ENCODE data around the gene VNN1.
"Not testable (repeated sequence)": the region's sequence is repeated elsewhere in the genome, so short reads cannot be mapped to it uniquely, and the experiment has no call there.

VNN1 gene

DNA sequence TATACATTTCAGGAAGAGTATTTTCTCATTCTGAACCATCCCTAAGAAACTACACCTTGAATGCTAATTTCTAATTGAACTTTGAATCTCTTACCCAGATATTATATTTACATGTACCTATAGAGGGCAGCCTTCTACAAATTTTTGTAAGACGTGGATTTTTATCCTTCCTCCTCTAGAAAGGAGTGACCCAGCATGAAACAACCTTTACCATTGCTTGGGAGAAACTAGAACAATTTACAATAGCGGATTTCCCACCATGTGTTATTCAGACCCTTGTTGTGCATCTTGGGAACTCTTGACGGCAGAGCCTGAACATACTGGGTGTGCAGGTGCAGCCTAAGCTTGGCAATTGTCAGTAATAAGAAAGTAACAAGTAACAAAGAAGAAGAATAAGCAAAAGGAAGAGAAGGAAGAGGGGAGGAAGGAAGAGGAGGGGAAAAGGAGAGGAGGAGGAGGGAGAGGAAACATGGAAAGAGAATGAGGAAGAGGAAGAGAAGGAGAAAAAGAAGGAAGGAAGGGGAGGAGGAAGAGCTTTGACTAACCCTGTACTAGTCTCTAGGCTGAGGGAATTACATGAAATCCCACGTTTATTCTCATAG is 44.1 kb downstream of the VNN1 start:
- peak; percentile 38 for DNase-seq

DNA sequence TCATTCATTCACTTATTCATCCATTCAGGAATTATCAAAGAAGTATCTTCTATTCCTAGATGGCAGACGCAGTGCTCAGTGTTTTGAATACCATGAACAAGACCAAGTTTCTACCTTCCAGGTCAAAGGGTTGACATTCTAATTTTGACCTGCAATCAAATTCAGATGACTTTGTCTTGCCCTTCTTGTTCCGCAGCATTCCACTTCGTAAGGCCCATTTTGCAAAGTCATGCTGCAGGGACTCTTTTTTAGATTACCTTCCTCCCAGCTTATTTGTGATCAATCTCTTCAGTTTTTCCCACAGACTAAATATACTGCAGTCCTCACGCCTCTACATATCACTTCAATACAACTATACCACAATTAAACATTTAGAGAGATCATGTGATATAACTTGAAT is 47.7 kb downstream of the VNN1 start:
- no peak for DNase-seq

DNA sequence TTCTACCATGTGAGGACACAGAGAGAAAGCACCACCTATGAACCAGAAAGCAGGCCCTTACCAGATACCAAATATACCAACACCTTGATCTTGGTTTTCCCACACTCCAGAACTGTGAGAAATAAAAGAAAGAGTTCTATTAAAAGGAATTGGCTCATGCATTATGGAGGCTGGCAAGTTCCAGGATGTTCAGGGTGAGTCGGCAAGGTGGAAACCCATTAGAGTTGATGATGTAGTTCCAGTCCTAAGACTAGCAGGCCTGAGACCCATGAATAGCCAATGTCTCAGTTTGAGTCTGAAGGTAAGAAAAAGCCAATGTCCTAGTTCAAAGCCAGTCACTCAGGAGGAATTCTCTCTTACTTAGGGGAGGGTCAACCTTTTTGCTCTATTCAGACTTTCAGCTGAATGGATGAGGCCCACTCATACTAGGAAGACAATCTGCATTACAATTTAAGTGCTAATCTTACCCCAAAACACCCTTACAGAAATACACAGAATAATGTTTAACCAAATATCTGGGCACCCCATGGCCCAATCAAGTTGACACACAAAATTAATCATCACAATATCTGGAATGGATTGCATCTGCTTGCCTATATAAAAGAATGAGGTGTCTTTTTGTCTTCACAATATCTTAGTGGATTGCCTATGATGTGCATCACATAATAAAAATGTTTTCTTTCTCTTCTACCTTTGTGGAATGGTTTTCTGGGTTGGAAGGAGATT is 49.4 kb downstream of the VNN1 start:
- no peak for DNase-seq

DNA sequence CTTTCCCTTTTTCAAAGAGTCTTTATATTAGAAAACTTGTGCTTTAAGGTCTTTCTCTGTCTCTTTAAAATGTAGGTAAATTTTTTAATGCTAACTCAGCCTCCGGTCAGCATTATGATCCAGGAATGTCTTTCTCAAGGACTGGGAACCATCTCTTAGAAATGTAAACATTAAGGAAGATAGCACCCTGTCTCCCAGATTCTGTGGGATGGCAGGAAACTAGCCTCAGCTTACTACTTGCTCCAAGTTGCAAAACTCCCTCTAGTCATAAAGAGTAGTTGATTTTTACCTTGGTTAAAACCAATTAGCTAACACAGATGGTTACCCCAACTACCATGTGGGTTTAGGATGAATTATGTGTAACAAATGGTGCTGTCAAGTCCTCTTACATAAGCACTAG is 50.2 kb downstream of the VNN1 start:
- DNase-seq, result no peak

DNA sequence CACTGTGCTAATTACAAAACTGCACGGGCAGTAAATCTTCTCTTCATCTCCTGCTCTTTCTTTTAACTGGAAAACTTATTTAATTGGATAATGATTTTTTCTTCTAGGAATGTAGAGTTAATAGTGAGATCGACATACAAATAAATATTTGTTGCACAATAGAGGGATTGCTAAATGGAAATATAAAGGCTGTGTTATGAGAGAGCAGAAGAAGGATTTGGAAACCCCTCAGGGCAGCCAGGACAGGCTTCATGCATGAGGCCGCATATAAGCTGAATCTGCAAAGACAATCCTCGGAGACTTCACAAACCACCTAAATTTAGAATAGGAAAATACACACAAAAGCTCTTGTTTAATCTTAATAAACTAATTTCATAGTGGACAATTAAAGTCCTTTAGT is 51.9 kb downstream of the VNN1 start:
- no peak for DNase-seq

DNA sequence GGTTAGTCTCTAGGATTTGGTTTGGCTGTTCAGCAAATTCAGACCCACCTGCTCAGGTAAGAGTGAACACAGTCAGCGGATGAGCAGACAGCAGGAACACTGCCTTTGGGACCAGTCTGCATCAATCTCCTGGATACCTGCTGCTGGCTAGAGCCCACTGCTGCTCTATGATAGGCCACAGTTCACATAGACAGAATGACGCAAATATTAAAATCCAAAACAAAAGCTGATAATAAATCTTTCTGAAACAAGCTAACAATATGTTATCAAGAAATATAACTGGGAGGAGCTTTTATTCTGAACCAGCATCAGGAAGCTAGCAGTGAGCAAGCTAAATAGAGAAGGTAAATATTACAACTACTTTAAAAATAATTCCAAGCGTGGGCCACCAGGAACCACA is 54.8 kb downstream of the VNN1 start, which contains the start of gene TAAR1:
TAAR1 (minus strand) TSS at position 101 of the 400 bp plus-strand sequence. CDS start 13,179 bp downstream, outside the sequence.
- no peak for DNase-seq

DNA sequence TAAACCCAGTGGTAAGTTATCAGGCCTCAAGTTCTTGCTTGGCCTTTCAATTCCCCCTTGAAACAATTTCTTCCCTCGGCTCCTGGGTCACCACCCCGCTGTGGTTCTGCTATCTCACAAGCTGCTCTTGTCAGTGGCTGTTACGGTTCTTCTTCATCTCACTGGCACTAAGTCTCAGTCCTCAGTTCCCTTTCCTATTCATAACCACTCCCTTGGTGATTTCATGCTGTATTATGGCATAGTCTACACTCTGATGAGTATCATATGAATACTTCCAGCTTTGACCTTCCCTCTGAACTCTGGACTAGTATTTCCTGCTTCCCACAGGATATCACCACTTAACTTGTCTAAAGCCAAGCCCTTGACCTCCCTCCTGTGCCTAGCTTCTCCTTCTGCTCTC is 62.8 kb downstream of the VNN1 start:
- no peak for DNase-seq

DNA sequence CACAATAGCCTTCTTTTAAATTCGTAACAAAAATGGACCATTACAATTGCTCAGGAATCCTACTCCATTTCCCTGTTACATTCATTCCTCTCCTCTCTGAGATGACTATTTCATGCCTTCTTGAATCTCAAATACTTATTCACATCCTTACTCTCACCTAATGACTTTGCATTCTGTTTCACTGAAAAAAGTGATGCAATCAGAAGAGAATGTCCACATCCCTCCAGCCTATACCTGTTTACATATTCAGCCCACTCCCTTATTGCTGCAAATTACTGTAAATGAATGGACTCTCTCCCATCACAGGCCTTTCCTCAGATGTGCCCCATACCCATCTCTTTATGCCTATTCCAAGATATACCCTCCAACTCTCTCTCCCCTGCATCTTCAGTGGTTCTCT is 63.4 kb downstream of the VNN1 start:
- DNase-seq, result no peak

DNA sequence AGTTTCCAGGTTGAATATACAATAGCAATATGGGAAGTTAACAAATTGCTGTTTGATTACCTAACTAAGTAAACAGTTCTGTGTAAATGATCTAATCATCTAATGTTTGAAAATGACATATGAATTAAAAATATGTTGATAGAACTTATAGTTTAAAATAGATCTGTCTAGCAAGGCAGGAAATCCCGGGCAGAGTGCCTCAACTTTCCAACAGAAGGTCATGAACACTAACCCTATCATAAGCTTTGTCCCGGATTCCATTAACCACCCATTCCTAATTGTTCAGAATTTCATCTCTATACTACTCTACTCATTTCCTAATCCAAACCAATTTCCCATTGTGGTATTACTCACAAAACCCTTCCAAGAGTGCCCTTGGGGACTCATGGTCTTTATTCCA is 65.0 kb downstream of the VNN1 start:
- DNase-seq, result no peak

DNA sequence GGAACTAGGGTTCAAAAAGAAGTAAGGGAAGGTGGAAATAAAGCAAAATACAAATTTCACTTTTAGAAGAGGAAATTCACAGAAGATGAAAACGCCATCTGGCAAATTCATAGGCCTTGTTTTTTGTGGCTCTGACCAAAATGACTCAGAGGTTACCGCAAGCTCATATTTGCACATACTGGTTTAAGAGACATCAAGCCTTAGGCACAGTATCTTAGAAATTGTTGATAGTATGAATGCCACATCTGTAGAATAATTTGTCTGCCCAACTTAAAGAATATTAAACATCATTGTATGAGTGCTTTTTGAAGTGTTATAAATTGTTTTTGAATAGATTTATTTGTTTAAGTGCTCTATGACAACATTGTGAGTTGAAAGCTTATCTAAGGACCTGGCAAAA is 65.5 kb downstream of the VNN1 start:
- no peak for DNase-seq

DNA sequence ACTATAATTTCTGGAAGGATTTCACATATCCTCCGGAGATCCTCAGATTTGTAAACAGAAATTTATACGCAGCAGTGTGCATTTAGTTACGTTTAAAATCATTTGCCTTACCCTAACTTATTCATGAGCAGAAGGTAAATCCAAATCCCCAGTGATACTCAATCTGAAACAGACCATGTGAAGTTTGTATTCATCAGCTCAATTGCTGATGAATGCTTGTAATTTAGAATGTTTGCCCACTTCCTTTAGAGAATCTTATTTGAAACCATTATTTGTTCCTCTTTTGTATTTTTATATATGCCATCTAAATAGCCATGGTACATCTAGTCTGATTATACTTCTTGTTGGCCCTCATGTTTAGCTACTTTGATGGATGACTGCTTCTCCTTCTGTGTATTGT is 70.3 kb downstream of the VNN1 start:
- DNase-seq, result no peak

DNA sequence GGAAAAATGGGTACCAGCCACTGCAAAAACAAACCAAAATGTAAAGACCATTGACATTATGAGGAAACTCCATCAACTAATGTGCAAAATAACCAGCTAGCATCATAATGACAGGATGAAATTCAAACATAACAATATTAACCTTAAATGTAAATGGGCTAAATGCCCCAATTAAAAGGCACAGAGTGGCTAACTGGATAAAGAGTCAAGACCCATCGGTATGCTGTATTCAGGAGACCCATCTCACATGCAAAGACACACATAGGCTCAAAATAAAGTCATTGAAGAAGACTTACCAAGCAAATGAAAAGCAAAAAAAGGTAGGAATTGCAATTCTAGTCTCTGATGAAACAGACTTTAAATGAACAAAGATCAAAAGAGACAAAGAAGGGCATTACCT is 76.7 kb downstream of the VNN1 start:
- DNase-seq, result not testable (repeated sequence)

DNA sequence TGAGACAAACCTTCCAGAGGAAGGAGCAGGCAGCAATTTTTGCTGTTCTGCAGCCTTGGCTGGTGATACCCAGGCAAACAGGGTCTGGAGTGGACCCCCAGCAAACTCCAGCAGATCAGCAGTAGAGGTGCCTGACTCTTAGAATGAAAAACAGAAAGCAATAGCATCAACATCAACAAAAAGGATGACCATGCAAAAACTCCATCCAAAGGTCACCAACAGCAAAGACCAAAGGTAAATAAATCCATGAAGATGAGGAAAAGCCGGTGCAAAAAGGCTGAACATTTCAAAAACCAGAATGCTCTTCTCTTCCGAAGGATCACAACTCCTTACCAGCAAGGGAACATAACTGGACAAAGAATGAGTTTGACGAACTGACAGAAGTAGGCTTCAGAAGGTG is 77.9 kb downstream of the VNN1 start:
- DNase-seq, result not testable (repeated sequence)

DNA sequence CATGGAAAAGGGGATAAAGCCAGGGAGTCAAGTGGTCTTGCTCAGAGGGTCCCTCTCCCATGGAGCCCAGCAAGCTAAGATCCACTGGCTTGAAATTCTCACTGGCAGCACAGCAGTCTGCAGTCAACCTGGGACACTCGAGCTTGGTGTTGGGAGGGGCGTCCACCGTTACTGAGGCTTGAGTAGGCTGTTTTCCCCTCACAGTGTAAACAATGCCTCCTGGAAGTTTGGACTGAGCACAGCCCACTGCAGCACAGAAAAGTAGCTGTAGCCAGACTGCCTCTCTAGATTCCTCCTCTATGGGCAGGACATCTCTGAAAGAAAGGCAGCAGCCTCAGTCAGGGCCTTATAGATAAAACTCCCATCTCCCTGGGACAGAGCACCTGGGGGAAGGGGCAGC is 78.6 kb downstream of the VNN1 start:
- not testable (repeated sequence) for DNase-seq

DNA sequence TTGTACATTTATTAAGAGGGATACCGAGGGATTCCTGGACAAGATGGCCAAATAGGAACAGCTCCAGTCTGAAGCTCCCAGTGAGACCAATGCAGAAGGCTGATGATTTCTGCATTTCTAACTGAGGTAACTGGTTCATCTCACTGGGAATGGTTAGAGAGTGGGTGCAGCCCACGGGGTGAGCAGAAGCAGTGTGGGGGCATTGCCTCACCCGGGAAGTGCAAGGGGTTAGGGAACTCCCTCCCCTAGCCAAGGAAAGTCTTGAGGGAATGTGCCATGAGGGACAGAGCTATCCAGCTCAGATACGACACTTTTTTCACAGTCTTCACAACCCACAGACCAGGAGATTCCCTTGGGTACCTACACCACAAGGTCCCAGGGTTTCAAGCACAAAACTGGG is 79.1 kb downstream of the VNN1 start:
- DNase-seq, result no peak

DNA sequence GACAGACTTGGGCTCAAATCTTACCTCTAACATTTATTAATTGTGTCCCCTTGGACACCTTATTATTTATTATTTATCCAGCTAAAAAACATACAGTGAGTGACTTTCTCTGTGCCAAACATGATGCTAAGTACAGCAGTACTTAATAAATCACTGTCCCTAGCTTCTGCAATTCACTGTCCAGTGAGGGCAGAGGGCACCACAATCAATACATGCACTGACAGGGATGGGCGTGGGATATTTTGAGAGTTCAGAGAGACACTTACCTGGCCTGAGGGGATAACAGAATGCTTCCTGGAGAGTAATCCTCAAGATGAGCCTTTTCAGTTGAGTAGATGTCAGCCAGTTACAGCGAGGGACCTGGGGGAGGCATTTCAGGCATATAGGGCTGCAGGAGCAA is 80.5 kb downstream of the VNN1 start:
- no peak for DNase-seq

All from midbrain (tissue), 1 donor.